ENCODE measurements around the gene ARID3B.

DNA sequence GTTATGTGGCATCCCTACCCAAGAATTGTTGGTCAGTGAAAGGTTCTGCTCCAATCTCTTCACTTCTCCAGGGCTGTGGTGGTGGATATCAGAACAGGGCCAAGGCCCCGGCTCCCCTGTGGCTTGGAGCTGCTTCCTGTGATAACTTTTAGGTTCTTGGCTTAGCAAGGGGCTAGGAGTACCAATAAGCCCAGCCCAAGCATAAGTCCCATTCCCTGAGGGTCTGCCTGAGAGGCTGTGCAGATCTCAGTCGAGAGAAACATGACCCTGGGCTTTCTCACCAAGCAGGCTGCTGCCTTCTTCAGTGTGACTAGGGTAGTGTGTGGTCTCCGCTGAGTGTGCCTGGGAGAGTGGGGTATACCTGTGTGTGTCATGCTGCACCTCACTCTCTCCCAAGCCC lies 81.7 kb downstream of the ARID3B start:
- TF ChIP-seq, protein P1, sequence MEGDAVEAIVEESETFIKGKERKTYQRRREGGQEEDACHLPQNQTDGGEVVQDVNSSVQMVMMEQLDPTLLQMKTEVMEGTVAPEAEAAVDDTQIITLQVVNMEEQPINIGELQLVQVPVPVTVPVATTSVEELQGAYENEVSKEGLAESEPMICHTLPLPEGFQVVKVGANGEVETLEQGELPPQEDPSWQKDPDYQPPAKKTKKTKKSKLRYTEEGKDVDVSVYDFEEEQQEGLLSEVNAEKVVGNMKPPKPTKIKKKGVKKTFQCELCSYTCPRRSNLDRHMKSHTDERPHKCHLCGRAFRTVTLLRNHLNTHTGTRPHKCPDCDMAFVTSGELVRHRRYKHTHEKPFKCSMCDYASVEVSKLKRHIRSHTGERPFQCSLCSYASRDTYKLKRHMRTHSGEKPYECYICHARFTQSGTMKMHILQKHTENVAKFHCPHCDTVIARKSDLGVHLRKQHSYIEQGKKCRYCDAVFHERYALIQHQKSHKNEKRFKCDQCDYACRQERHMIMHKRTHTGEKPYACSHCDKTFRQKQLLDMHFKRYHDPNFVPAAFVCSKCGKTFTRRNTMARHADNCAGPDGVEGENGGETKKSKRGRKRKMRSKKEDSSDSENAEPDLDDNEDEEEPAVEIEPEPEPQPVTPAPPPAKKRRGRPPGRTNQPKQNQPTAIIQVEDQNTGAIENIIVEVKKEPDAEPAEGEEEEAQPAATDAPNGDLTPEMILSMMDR (IDR thresholded peaks at IDR 0.05), result no peak
- no peak for TF ChIP-seq POLR2A (IDR thresholded peaks at IDR 0.05)

Data from breast epithelium (tissue), 3 donors.